H9 (cell line): ENCODE results near the gene AFF2. TPM values are rescaled to one million over a fixed set of nuclear protein-coding genes. Genes with fewer than 3 reads are reported as not detected.

ENCODE experiments used
- DNase-seq: peaks from one replicate; pipeline ENCODE4 v3.0.0-alpha.2; 2017
- H2AFZ ChIP-seq: one replicate; pipeline ENCODE4 v1.6.1; 2013; ENCODE audit warnings: mild to moderate bottlenecking, low read length, control low read depth, moderate library complexity
- H2AK5ac ChIP-seq: 2 replicates; pipeline ENCODE4 v1.6.1; 2013; ENCODE audit warnings: low read length, control low read depth, mixed read lengths; ENCODE audit not compliant: insufficient read length
- H2BK120ac ChIP-seq: one replicate; pipeline ENCODE4 v1.6.1; 2013; ENCODE audit warnings: low read depth, mild to moderate bottlenecking, low read length, control low read depth, inconsistent platforms; ENCODE audit not compliant: poor library complexity, severe bottlenecking
- H2BK12ac ChIP-seq: 2 replicates; pipeline ENCODE4 v1.6.1; 2013; ENCODE audit warnings: low read length, control low read depth, mixed read lengths, low read depth; ENCODE audit not compliant: insufficient read length
- H2BK15ac ChIP-seq: 2 replicates; pipeline ENCODE4 v1.6.1; 2013; ENCODE audit warnings: low read depth, low read length, control low read depth
- H2BK20ac ChIP-seq: one replicate; pipeline ENCODE4 v1.6.1; 2013; ENCODE audit warnings: low read depth, mild to moderate bottlenecking, low read length, control low read depth, inconsistent platforms; ENCODE audit not compliant: poor library complexity, severe bottlenecking
- H2BK5ac ChIP-seq: 2 replicates; pipeline ENCODE4 v1.6.1; 2013; ENCODE audit warnings: low read length, control low read depth, mixed read lengths; ENCODE audit not compliant: insufficient read length
- H3K14ac ChIP-seq: 2 replicates; pipeline ENCODE4 v1.6.1; 2013; ENCODE audit warnings: low read length, control low read depth; ENCODE audit not compliant: insufficient read depth
- H3K18ac ChIP-seq: 2 replicates; pipeline ENCODE4 v1.6.1; 2013; ENCODE audit warnings: low read depth, mild to moderate bottlenecking, mixed read lengths, low read length, control low read depth; ENCODE audit not compliant: insufficient read length
- H3K23ac ChIP-seq: 2 replicates; pipeline ENCODE4 v1.6.1; 2013; ENCODE audit warnings: low read length, control low read depth, mixed read lengths, low read depth; ENCODE audit not compliant: insufficient read length
- H3K23me2 ChIP-seq: 2 replicates; pipeline ENCODE4 v1.6.1; 2013; ENCODE audit warnings: low read depth, mild to moderate bottlenecking, mixed read lengths, low read length, control low read depth; ENCODE audit not compliant: insufficient read length, poor library complexity, severe bottlenecking
- H3K27ac ChIP-seq: 2 replicates; pipeline ENCODE4 v1.5.1; 2013; ENCODE audit warnings: low read length, control low read depth, mixed read lengths, low read depth; ENCODE audit not compliant: insufficient read length
- H3K27me3 ChIP-seq: 2 replicates; pipeline ENCODE4 v1.6.1; 2013; ENCODE audit warnings: low read length, control low read depth, inconsistent platforms; ENCODE audit not compliant: insufficient read depth
- H3K4ac ChIP-seq: 2 replicates; pipeline ENCODE4 v1.6.1; 2013; ENCODE audit warnings: low read depth, mild to moderate bottlenecking, control low read depth, inconsistent platforms, low read length, moderate library complexity
- H3K4me1 ChIP-seq: 2 replicates; pipeline ENCODE4 v1.6.1; 2013; ENCODE audit warnings: low read length, control low read depth, inconsistent platforms; ENCODE audit not compliant: insufficient read depth
- H3K4me2 ChIP-seq: 2 replicates; pipeline ENCODE4 v1.6.1; 2013; ENCODE audit warnings: low read length, control low read depth, mixed read lengths; ENCODE audit not compliant: insufficient read length, insufficient read depth
- H3K56ac ChIP-seq: 2 replicates; pipeline ENCODE4 v1.6.1; 2013; ENCODE audit warnings: low read depth, mild to moderate bottlenecking, mixed read lengths, low read length, control low read depth; ENCODE audit not compliant: insufficient read length
- H3K79me1 ChIP-seq: 2 replicates; pipeline ENCODE4 v1.6.1; 2013; ENCODE audit warnings: low read depth, mild to moderate bottlenecking, moderate library complexity, low read length, control low read depth, inconsistent platforms; ENCODE audit not compliant: insufficient read depth, poor library complexity, severe bottlenecking
- H3K79me2 ChIP-seq: 2 replicates; pipeline ENCODE4 v1.6.1; 2013; ENCODE audit warnings: low read length, control low read depth, inconsistent platforms; ENCODE audit not compliant: insufficient read depth
- H3K9ac ChIP-seq: 2 replicates; pipeline ENCODE4 v1.6.1; 2013; ENCODE audit warnings: low read length, control low read depth, mixed read lengths; ENCODE audit not compliant: insufficient read length; ENCODE audit errors: extremely low read depth
- H3K9me3 ChIP-seq: one replicate; pipeline ENCODE4 v1.6.1; 2013; ENCODE audit warnings: low read depth, low read length, inconsistent platforms; ENCODE audit not compliant: control insufficient read depth
- H3T11ph ChIP-seq: one replicate; pipeline ENCODE4 v1.6.1; 2013; ENCODE audit warnings: mild to moderate bottlenecking, low read length, control low read depth, inconsistent platforms
- H4K20me1 ChIP-seq: one replicate; pipeline ENCODE4 v1.6.1; 2013; ENCODE audit not compliant: control insufficient read depth, insufficient read length, insufficient read depth
- H4K5ac ChIP-seq: 2 replicates; pipeline ENCODE4 v1.6.1; 2013; ENCODE audit warnings: low read depth, mild to moderate bottlenecking, mixed read lengths, low read length, control low read depth; ENCODE audit not compliant: insufficient read length
- H4K8ac ChIP-seq: replicated peaks from 2 replicates; pipeline ENCODE4 v1.6.1; 2013; ENCODE audit warnings: low read length, control low read depth, mixed read lengths, low read depth; ENCODE audit not compliant: insufficient read length
- H4K91ac ChIP-seq: 2 replicates; pipeline ENCODE4 v1.6.1; 2013; ENCODE audit warnings: low read depth, mild to moderate bottlenecking, moderate library complexity, mixed read lengths, low read length, control low read depth; ENCODE audit not compliant: insufficient read length
- H3K27ac Mint-ChIP-seq, 3 experiments: 2 replicates in 2 of 3; 3 replicates in 1 of 3; pipeline ENCODE4 v1.8.0; 2020 to 2021; ENCODE audit warnings: mixed read lengths in 3 of 3, mild to moderate bottlenecking in 1 of 3, moderate library complexity in 1 of 3
- H3K27me3 Mint-ChIP-seq: 2 replicates; pipeline ENCODE4 v1.8.0; 2021; ENCODE audit warnings: low read depth, mild to moderate bottlenecking, moderate library complexity, mixed read lengths
- H3K36me3 Mint-ChIP-seq, 3 experiments: 2 replicates in 2 of 3; 3 replicates in 1 of 3; pipeline ENCODE4 v1.8.0; 2020 to 2021; ENCODE audit warnings: low read depth in 3 of 3, mixed read lengths in 3 of 3; ENCODE audit not compliant: insufficient read depth in 1 of 3
- H3K4me1 Mint-ChIP-seq, 2 experiments: 2 replicates each; pipeline ENCODE4 v1.8.0; 2020; ENCODE audit warnings: mixed read lengths in 2 of 2
- H3K4me3 Mint-ChIP-seq, 2 experiments: 2 replicates in 1 of 2; 3 replicates in 1 of 2; pipeline ENCODE4 v1.8.0; 2020 to 2021; ENCODE audit warnings: mild to moderate bottlenecking in 2 of 2, mixed read lengths in 2 of 2, moderate library complexity in 1 of 2
- H3K9me3 Mint-ChIP-seq, 2 experiments: 2 replicates in 1 of 2; 3 replicates in 1 of 2; pipeline ENCODE4 v1.8.0; 2020; ENCODE audit warnings: mild to moderate bottlenecking in 2 of 2, mixed read lengths in 2 of 2, moderate library complexity in 1 of 2
- WGBS: extraction: QIAGEN DNeasy Blood & Tissue Kit; methylation state at CpG from one replicate; pipeline ENCODE4 v1.1.7; 2013; ENCODE audit warnings: missing lambda C conversion rate, low lambda C conversion rate, mixed read lengths; ENCODE audit not compliant: insufficient read length; ENCODE audit errors: extremely low coverage; 5-methylcytosine and 5-hydroxymethylcytosine counted together
- total RNA-seq: library from RNA; stranded (reverse); gene quantifications from 2 replicates; pipeline ENCODE4 v1.2.1, GENCODE V29; 2021
- TF ChIP-seq, protein P1 (sequence below): fragments of 200-600 bp; sonication (generic); conservative IDR thresholded peaks from 3 replicates; pipeline ENCODE4 v1.8.0; 2021; ENCODE audit warnings: antibody characterized with exemption, mild to moderate bottlenecking

Gene AFF2
- total RNA-seq, 1 experiment from 2014 or later, result 14.6 TPM

DNA sequence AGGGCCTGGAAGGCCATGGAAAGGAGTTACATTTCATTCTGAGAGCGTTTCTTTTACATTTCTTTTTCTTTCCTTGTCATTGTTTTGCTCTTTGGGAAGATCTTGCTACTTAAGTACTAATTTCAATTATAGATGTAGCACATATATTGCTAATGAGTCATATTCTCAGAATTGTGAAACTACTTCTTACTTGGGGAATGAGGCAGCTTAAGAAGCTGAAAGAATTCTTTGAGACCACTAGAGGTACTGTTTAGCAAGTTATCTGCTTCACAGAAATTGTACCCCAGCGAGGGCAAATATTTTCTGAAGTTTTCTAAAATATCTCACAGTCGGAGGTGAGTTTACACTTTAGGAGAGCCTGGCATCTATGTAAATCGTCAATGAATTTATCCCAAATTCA is 100.6 kb downstream of the AFF2 start:
- H2BK15ac ChIP-seq, result no peak overlapping the region
- H2BK120ac ChIP-seq, result no peak overlapping the region
- Mint-ChIP-seq H3K27ac (no peak overlapping the region; a peak in 1 of 7 replicates), H3K36me3 (no peaks in the 10 kb centered on the region), H3K9me3 (peaks cover 48 to 58% of the 10 kb centered on the region in 2 experiments), H3K4me3 (no peak overlapping the region), H3K27me3 (no peaks in the 10 kb centered on the region), H3K4me1 (peaks cover 8 to 11% of the 10 kb centered on the region in 2 experiments)
- H2BK20ac ChIP-seq, result no peak overlapping the region
- H3T11ph ChIP-seq, result no peak overlapping the region
- H3K4me2 ChIP-seq, result no peak overlapping the region
- no peak overlapping the region for H3K56ac ChIP-seq
- no peak overlapping the region for H2BK12ac ChIP-seq
- WGBS, result no CpG with 5 or more reads among the region's 4 CpGs
- no peak overlapping the region for H2AFZ ChIP-seq
- no peaks in the 10 kb centered on the region for H3K79me1 ChIP-seq
- H3K14ac ChIP-seq, result no peak overlapping the region
- H3K27me3 ChIP-seq, result no peaks in the 10 kb centered on the region
- DNase-seq, result no peak
- no peak overlapping the region for H2BK5ac ChIP-seq
- TF ChIP-seq, protein P1, sequence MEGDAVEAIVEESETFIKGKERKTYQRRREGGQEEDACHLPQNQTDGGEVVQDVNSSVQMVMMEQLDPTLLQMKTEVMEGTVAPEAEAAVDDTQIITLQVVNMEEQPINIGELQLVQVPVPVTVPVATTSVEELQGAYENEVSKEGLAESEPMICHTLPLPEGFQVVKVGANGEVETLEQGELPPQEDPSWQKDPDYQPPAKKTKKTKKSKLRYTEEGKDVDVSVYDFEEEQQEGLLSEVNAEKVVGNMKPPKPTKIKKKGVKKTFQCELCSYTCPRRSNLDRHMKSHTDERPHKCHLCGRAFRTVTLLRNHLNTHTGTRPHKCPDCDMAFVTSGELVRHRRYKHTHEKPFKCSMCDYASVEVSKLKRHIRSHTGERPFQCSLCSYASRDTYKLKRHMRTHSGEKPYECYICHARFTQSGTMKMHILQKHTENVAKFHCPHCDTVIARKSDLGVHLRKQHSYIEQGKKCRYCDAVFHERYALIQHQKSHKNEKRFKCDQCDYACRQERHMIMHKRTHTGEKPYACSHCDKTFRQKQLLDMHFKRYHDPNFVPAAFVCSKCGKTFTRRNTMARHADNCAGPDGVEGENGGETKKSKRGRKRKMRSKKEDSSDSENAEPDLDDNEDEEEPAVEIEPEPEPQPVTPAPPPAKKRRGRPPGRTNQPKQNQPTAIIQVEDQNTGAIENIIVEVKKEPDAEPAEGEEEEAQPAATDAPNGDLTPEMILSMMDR, result no peak
- H3K23me2 ChIP-seq, result no peaks in the 10 kb centered on the region
- H2AK5ac ChIP-seq, result no peak overlapping the region
- H4K91ac ChIP-seq, result no peak overlapping the region
- H3K4me1 ChIP-seq, result no peaks in the 10 kb centered on the region
- H3K23ac ChIP-seq, result no peak overlapping the region
- no peaks in the 10 kb centered on the region for H4K20me1 ChIP-seq
- H3K9me3 ChIP-seq, result peaks cover 16% of the 10 kb centered on the region
- no peak overlapping the region for H3K4ac ChIP-seq
- no peak overlapping the region for H4K8ac ChIP-seq
- H3K27ac ChIP-seq, result no peak overlapping the region
- H3K18ac ChIP-seq, result no peak overlapping the region
- no peak overlapping the region for H3K9ac ChIP-seq
- H3K79me2 ChIP-seq, result no peaks in the 10 kb centered on the region
- no peak overlapping the region for H4K5ac ChIP-seq
